ENCODE measurements around the gene TOP1. TPM values are rescaled to one million over a fixed set of nuclear protein-coding genes. Genes with fewer than 3 reads are reported as not detected.

Gene TOP1
- total RNA-seq: 10 to 100 TPM; 25.2 to 27.3 TPM
- long read RNA-seq, donor 1, partial matches to known transcripts: 6 of 8 reads
- long read RNA-seq, donor 1, other reads (novel, unspliced or antisense): 1 of 8 reads
- long read RNA-seq, donor 2, partial matches to known transcripts: 14 of 17 reads
- long read RNA-seq, donor 2, other reads (novel, unspliced or antisense): 3 of 17 reads

- peak; percentile 100 for DNase-seq (ENCODE audit: low spot score)
- intact Hi-C loops (cut with DNase I): no loop called here
Measured at GRCh38 chr20:41028359-41029149, at the start of gene TOP1. TOP1 (plus strand) TSS chr20:41028822; CDS start chr20:41029068, 246 bp downstream.

- no peak for DNase-seq (ENCODE audit: low spot score)
- intact Hi-C loops (cut with DNase I): no loop called here
Measured at GRCh38 chr20:40979247-40979646, 49.4 kb upstream of the TOP1 start.

- no peak for DNase-seq (ENCODE audit: low spot score)
- intact Hi-C loops (cut with DNase I): no loop called here
Measured at GRCh38 chr20:40980106-40980827, 48.4 kb upstream of the TOP1 start.

- no peak for DNase-seq (ENCODE audit: low spot score)
- intact Hi-C loops (cut with DNase I): no loop called here
Measured at GRCh38 chr20:40980828-40981310, 47.8 kb upstream of the TOP1 start.

GRCh38 chr20:40982415-40983145, 46.0 kb upstream of the TOP1 start:
- intact Hi-C loops (cut with DNase I): no loop called here
- no peak for DNase-seq (ENCODE audit: low spot score)

- intact Hi-C loops (cut with DNase I): no loop called here
- DNase-seq (ENCODE audit: low spot score): no peak
Measured at GRCh38 chr20:40983898-40984297, 44.7 kb upstream of the TOP1 start.

GRCh38 chr20:40984496-40984895, 44.1 kb upstream of the TOP1 start:
- no peak for DNase-seq (ENCODE audit: low spot score)
- intact Hi-C loops (cut with DNase I): no loop called here

GRCh38 chr20:40986774-40987173, 41.8 kb upstream of the TOP1 start:
- intact Hi-C loops (cut with DNase I): loop anchor here in 1 of 2 donors (5.0 kb wide), 1 partner anchor 111 kb away; no protein-coding TSS in a partner anchor
- DNase-seq (ENCODE audit: low spot score): no peak

- peak; percentile 91 for DNase-seq (ENCODE audit: low spot score)
- intact Hi-C loops (cut with DNase I): loop anchor here in 1 of 2 donors (5.0 kb wide), 1 partner anchor 107 kb away; no protein-coding TSS in a partner anchor
Measured at GRCh38 chr20:40990542-40991120, 38.0 kb upstream of the TOP1 start.

- intact Hi-C loops (cut with DNase I): loop anchor here in 1 of 2 donors (5.0 kb wide), 1 partner anchor 106 kb away; no protein-coding TSS in a partner anchor
Measured at GRCh38 chr20:40991181-40991889, 37.3 kb upstream of the TOP1 start.

GRCh38 chr20:40992349-40993113, 36.1 kb upstream of the TOP1 start:
- intact Hi-C loops (cut with DNase I): loop anchor here in 1 of 2 donors (5.0 kb wide), 1 partner anchor 105 kb away; no protein-coding TSS in a partner anchor
- no peak for DNase-seq (ENCODE audit: low spot score)

More at GRCh38 chr20:40991181-40991889, 37.3 kb upstream of the TOP1 start:
- no peak for DNase-seq (ENCODE audit: low spot score)

- no peak for DNase-seq (ENCODE audit: low spot score)
- intact Hi-C loops (cut with DNase I): loop anchor here in 1 of 2 donors (5.0 kb wide), 1 partner anchor 103 kb away; no protein-coding TSS in a partner anchor
Measured at GRCh38 chr20:40993794-40994540, 34.7 kb upstream of the TOP1 start.

- DNase-seq (ENCODE audit: low spot score): no peak
- intact Hi-C loops (cut with DNase I): no loop called here
Measured at GRCh38 chr20:40996326-40996725, 32.3 kb upstream of the TOP1 start.

GRCh38 chr20:40997116-40997515, 31.5 kb upstream of the TOP1 start:
- intact Hi-C loops (cut with DNase I): no loop called here
- DNase-seq (ENCODE audit: low spot score): no peak

- no peak for DNase-seq (ENCODE audit: low spot score)
- intact Hi-C loops (cut with DNase I): no loop called here
Measured at GRCh38 chr20:40999841-41000240, 28.8 kb upstream of the TOP1 start.

- DNase-seq (ENCODE audit: low spot score): no peak
- intact Hi-C loops (cut with DNase I): no loop called here
Measured at GRCh38 chr20:41000628-41001027, 28.0 kb upstream of the TOP1 start.

GRCh38 chr20:41001497-41001896, 27.1 kb upstream of the TOP1 start:
- intact Hi-C loops (cut with DNase I): no loop called here
- no peak for DNase-seq (ENCODE audit: low spot score)

Measured in posterior vena cava (tissue), 2 donors.